ENCODE data around the gene PHF24. TPM values are rescaled to one million over a fixed set of nuclear protein-coding genes. Genes with fewer than 3 reads are reported as not detected.

Gene PHF24
- total RNA-seq, 1 donor from 2014 or later = 0.11 TPM

DNA sequence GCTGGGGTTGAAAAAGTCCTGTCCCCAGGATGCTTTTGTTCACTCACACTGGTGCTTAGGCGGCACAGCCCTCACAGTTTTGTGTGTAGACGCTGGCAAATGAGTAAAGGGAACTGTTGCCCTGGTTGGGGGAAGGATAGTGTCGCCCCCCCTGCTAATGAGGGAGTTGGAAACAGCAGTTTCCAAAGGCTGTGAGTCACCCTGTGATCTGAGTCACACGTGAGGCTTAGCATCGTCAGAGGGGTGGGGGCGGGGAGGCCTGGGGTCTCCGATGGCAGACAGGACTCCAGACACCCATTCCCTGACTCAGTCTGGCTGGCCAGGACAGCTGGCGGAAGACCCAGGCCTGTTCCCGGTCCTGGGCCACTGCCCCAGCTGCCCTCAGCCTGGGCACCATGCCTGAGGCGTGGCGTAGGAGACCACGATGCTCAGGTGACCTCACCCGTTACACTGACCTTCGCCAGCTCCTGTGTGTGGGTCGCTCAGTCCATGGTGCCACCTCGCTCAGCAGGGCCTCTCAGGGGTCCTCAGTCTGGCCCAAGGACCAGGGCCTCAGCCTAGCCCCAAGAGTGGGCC, 34.4 kb downstream of the PHF24 start:
- intact Hi-C loops (cut with micrococcal nuclease) = no loop called here
- Histone ChIP-seq H3K36me3 (peaks cover 15% of the 10 kb centered on the region), H3K9me3 (replicated peaks) (no peaks in the 10 kb centered on the region), H3K4me3 (peak overlapping the region; percentile 88), H3K27me3 (ENCODE audit: low read depth) (no peaks in the 10 kb centered on the region), H3K27ac (replicated peaks) (peak overlapping the region; percentile 96), H3K4me1 (peaks cover 89% of the 10 kb centered on the region)
- no peak for TF ChIP-seq CTCF (IDR thresholded peaks at IDR 0.05; ENCODE audit: borderline replicate concordance)
- DNase-seq = peak; percentile 62

- H3K36me3 ChIP-seq = peaks cover 22% of the 10 kb centered on the region
- peaks cover 93% of the 10 kb centered on the region for H3K4me1 ChIP-seq
- no peaks in the 10 kb centered on the region for H3K9me3 ChIP-seq (replicated peaks)
- H3K27ac ChIP-seq (replicated peaks) = peak overlapping the region; percentile 96
- peak; percentile 85 for DNase-seq
- intact Hi-C loops (cut with micrococcal nuclease) = no loop called here
- no peak for TF ChIP-seq CTCF (IDR thresholded peaks at IDR 0.05; ENCODE audit: borderline replicate concordance)
- peak overlapping the region; percentile 88 for H3K4me3 ChIP-seq
- no peaks in the 10 kb centered on the region for H3K27me3 ChIP-seq (ENCODE audit: low read depth)
Observed at GRCh38 chr9:34993502-34994259, 35.6 kb downstream of the PHF24 start.

GRCh38 chr9:34994260-34994899, 36.3 kb downstream of the PHF24 start:
- H3K27ac ChIP-seq (replicated peaks) = peak overlapping the region; percentile 96
- no peaks in the 10 kb centered on the region for H3K27me3 ChIP-seq (ENCODE audit: low read depth)
- no peak for DNase-seq
- H3K4me1 ChIP-seq = peaks cover 88% of the 10 kb centered on the region
- intact Hi-C loops (cut with micrococcal nuclease) = no loop called here
- H3K36me3 ChIP-seq = peaks cover 22% of the 10 kb centered on the region
- no peaks in the 10 kb centered on the region for H3K9me3 ChIP-seq (replicated peaks)
- peak; percentile 65 for TF ChIP-seq CTCF (IDR thresholded peaks at IDR 0.05; ENCODE audit: borderline replicate concordance)
- peak overlapping the region; percentile 88 for H3K4me3 ChIP-seq

DNA sequence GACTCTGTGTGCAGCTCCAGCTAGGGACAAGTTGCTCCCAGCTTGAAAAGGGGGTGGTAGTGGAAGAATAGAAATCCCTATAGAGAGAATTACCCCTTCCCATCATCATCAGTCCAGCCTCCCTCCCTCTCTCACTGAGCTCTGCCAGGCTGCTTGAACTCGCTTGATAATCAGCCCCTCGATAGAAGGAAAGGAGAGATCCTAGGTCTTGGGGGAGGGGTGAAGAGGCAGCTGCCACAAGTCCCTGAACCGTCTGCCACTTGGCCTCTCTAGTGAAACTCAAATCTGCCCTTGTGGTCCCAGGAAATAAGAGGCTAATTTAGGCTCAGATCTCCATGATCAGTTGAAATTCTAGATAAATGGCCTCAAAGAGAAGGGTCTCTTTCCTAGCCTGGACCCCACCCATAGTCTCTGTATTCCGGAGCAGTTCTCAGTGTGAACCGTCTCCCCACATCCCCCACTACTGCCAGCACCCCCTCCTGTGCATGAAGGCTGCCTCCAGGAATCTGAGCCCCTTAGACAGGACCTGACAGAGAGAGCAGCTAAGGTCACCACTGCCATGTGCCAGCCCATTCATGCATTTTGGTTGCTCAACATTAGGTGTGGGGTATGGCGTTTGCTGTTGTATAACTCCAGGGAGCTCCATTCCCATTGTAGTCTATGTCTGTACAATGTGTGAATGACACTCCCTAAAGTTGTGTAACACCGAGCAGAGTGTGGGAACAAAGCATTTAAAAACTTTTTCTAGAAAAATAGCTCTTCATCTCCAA, 37.0 kb downstream of the PHF24 start:
- Histone ChIP-seq H3K9me3 (replicated peaks) (no peaks in the 10 kb centered on the region), H3K4me1 (peaks cover 82% of the 10 kb centered on the region), H3K36me3 (peaks cover 22% of the 10 kb centered on the region), H3K4me3 (peak overlapping the region; percentile 88), H3K27ac (replicated peaks) (peak overlapping the region; percentile 96), H3K27me3 (ENCODE audit: low read depth) (no peaks in the 10 kb centered on the region)
- TF ChIP-seq CTCF (IDR thresholded peaks at IDR 0.05; ENCODE audit: borderline replicate concordance) = no peak
- intact Hi-C loops (cut with micrococcal nuclease) = no loop called here
- DNase-seq = no peak

- H3K9me3 ChIP-seq (replicated peaks) = no peaks in the 10 kb centered on the region
- TF ChIP-seq CTCF (IDR thresholded peaks at IDR 0.05; ENCODE audit: borderline replicate concordance) = no peak
- H3K27me3 ChIP-seq (ENCODE audit: low read depth) = no peaks in the 10 kb centered on the region
- intact Hi-C loops (cut with micrococcal nuclease) = no loop called here
- H3K27ac ChIP-seq (replicated peaks) = peak overlapping the region; percentile 96
- peaks cover 77% of the 10 kb centered on the region for H3K4me1 ChIP-seq
- DNase-seq = no peak
- peak overlapping the region; percentile 88 for H3K4me3 ChIP-seq
- peaks cover 22% of the 10 kb centered on the region for H3K36me3 ChIP-seq
Observed at GRCh38 chr9:34995670-34996060, 37.6 kb downstream of the PHF24 start.

All from left ventricle myocardium inferior (tissue), 1 donor.